Hepatocyte (in vitro differentiated cells): Measurements from ENCODE around the gene TIE1.

Experiments used
- EZH2phosphoT487 ChIP-seq: fragments of 200-600 bp; sonication (generic); IDR thresholded peaks from one replicate; pipeline ENCODE4 v1.6.1; 2018; ENCODE audit warnings: antibody characterized with exemption, mild to moderate bottlenecking, low read depth, moderate library complexity; ENCODE audit not compliant: unreplicated experiment, severe bottlenecking
- TF ChIP-seq, protein P1 (sequence below): fragments of 200-600 bp; sonication (generic); IDR thresholded peaks from 2 replicates; pipeline ENCODE4 v1.5.1; 2016; ENCODE audit warnings: antibody characterized with exemption, mild to moderate bottlenecking; ENCODE audit not compliant: poor library complexity

DNA sequence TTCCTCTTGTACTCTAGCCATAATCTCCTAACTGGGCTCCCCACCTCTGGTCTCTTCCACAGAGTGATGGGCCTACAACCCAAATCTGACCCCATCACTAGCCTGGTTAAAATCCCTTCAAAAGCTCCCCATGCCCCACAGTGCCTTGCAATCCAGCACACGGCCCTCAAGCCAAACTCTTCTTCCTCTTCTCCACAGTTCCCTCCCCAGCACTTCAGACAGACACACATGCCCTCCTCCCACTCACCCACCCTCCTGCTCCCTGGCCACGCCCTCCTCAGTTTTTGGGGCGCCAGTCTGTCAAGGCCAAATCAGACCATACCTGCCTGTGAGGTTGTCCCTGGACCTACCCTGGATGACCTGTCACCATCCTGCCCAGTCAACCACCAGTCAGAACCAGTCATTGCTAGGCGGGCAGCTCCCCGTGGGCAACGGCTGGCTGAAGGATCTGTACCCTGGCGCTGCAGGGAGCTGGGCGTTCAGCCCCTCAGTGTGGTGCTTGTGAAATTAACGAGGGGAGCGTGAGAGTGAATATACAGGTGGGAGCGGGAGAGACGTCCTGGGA lies 16.2 kb upstream of the TIE1 start:
- TF ChIP-seq, protein P1, sequence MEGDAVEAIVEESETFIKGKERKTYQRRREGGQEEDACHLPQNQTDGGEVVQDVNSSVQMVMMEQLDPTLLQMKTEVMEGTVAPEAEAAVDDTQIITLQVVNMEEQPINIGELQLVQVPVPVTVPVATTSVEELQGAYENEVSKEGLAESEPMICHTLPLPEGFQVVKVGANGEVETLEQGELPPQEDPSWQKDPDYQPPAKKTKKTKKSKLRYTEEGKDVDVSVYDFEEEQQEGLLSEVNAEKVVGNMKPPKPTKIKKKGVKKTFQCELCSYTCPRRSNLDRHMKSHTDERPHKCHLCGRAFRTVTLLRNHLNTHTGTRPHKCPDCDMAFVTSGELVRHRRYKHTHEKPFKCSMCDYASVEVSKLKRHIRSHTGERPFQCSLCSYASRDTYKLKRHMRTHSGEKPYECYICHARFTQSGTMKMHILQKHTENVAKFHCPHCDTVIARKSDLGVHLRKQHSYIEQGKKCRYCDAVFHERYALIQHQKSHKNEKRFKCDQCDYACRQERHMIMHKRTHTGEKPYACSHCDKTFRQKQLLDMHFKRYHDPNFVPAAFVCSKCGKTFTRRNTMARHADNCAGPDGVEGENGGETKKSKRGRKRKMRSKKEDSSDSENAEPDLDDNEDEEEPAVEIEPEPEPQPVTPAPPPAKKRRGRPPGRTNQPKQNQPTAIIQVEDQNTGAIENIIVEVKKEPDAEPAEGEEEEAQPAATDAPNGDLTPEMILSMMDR = no peak
- TF ChIP-seq EZH2phosphoT487 = no peak
